Loucy (cell line): Measurements from ENCODE around the gene EPB41L1.

Experiments
- CTCF ChIP-seq: fragments of 200-600 bp; sonication (generic); conservative IDR thresholded peaks from 2 replicates; pipeline ENCODE4 v1.5.1; 2014; ENCODE audit warnings: mild to moderate bottlenecking, antibody characterized with exemption, low read length
- EZH2phosphoT487 ChIP-seq: fragments of 200-600 bp; IDR thresholded peaks from 2 replicates; pipeline ENCODE4 v1.6.1; 2018; ENCODE audit warnings: antibody characterized with exemption, mild to moderate bottlenecking, moderate library complexity, borderline replicate concordance

- TF ChIP-seq CTCF (no peak), EZH2phosphoT487 (no peak)
Measured at GRCh38 chr20:36175016-36175415, 20.5 kb downstream of the EPB41L1 start.
